IPS-NIHi7 (cell line): ENCODE data around the gene SCAF1.

ENCODE experiments used
- DNase-seq: peaks from one replicate; pipeline ENCODE4 v3.0.0; 2012; ENCODE audit warnings: mixed read lengths; ENCODE audit errors: extremely low spot score

SCAF1 gene

GRCh38 chr19:49687150-49687549 lies 45.1 kb downstream of the SCAF1 start:
- no peak for DNase-seq

- DNase-seq = no peak
Measured at GRCh38 chr19:49687566-49688316, 45.7 kb downstream of the SCAF1 start.

- no peak for DNase-seq
Measured at GRCh38 chr19:49688531-49689132, 46.6 kb downstream of the SCAF1 start.

GRCh38 chr19:49689133-49690078 lies 47.4 kb downstream of the SCAF1 start, which contains the start of gene ADM5:
Gene ADM5 (plus strand): TSS chr19:49689594. CDS start chr19:49689838, 244 bp downstream.
- DNase-seq = peak; percentile 64

GRCh38 chr19:49690079-49690655 lies 48.2 kb downstream of the SCAF1 start:
- no peak for DNase-seq

- DNase-seq = peak; percentile 92
Measured at GRCh38 chr19:49690656-49691242, 48.7 kb downstream of the SCAF1 start, which contains the start of gene CPT1C. Gene CPT1C (plus strand): TSS chr19:49691116. CDS start chr19:49692253, 1,137 bp downstream.

GRCh38 chr19:49691243-49692146 lies 49.5 kb downstream of the SCAF1 start:
- peak; percentile 83 for DNase-seq

- DNase-seq = no peak
Measured at GRCh38 chr19:49692147-49692506, 50.1 kb downstream of the SCAF1 start.

- DNase-seq = no peak
Measured at GRCh38 chr19:49696115-49696514, 54.1 kb downstream of the SCAF1 start.

- no peak for DNase-seq
Measured at GRCh38 chr19:49696865-49697264, 54.9 kb downstream of the SCAF1 start.

GRCh38 chr19:49699364-49699763 lies 57.4 kb downstream of the SCAF1 start:
- DNase-seq = no peak

GRCh38 chr19:49700563-49700962 lies 58.6 kb downstream of the SCAF1 start:
- no peak for DNase-seq

GRCh38 chr19:49701271-49701786 lies 59.3 kb downstream of the SCAF1 start:
- no peak for DNase-seq

GRCh38 chr19:49704888-49705642 lies 63.1 kb downstream of the SCAF1 start:
- no peak for DNase-seq

GRCh38 chr19:49705919-49706318 lies 63.9 kb downstream of the SCAF1 start:
- no peak for DNase-seq
